CD14-positive monocyte (primary cell): Measurements from ENCODE around the gene RIT1. TPM values are rescaled to one million over a fixed set of nuclear protein-coding genes. Genes with fewer than 3 reads are reported as not detected.
"Not testable (repeated sequence)": the region's sequence is repeated elsewhere in the genome, so short reads cannot be mapped to it uniquely, and the experiment has no call there.

Experiments used
- DNase-seq, 3 donors: peaks; one replicate each; pipeline ENCODE4 v3.0.0-alpha.2; 2011 to 2022
- H2AFZ ChIP-seq: 2 replicates; pipeline ENCODE4 v1.6.0; 2012; ENCODE audit warnings: mild to moderate bottlenecking, low read depth, low read length, inconsistent platforms; ENCODE audit not compliant: insufficient read depth, poor library complexity, severe bottlenecking
- H3K27ac ChIP-seq, 2 donors: 1 replicate in 1 of 2; 2 replicates in 1 of 2; pipeline ENCODE4 v1.5.1; 2012 to 2013; ENCODE audit warnings: low read length in 2 of 2, control low read depth in 1 of 2, inconsistent platforms in 1 of 2, low read depth in 1 of 2, mild to moderate bottlenecking in 1 of 2
- H3K27me3 ChIP-seq, 2 donors: one replicate each; pipeline versions ENCODE4 v1.6.0 to v1.6.1; 2011 to 2013; ENCODE audit warnings: low read length in 2 of 2; ENCODE audit not compliant: control insufficient read depth in 2 of 2, insufficient read depth in 2 of 2
- H3K36me3 ChIP-seq, 2 donors: replicated peaks in 1 of 2; 1 replicate in 1 of 2; 2 replicates in 1 of 2; pipeline versions ENCODE4 v1.5.1 to v1.6.1; 2012 to 2013; ENCODE audit warnings: low read length in 2 of 2, control low read depth in 1 of 2, inconsistent platforms in 1 of 2, mild to moderate bottlenecking in 1 of 2; ENCODE audit not compliant: insufficient read depth in 2 of 2, control insufficient read depth in 1 of 2
- H3K4me1 ChIP-seq, 2 donors: 1 replicate in 1 of 2; 2 replicates in 1 of 2; pipeline versions ENCODE4 v1.5.1 to v1.6.1; 2012 to 2013; ENCODE audit warnings: low read length in 2 of 2, control low read depth in 1 of 2, inconsistent platforms in 1 of 2, mild to moderate bottlenecking in 1 of 2, moderate library complexity in 1 of 2; ENCODE audit not compliant: insufficient read depth in 2 of 2, control insufficient read depth in 1 of 2
- H3K4me2 ChIP-seq: replicated peaks from 2 replicates; pipeline ENCODE3; 2012; ENCODE audit warnings: low read length, moderate library complexity, mild to moderate bottlenecking; ENCODE audit not compliant: poor library complexity, severe bottlenecking; ENCODE audit errors: extremely low read depth
- H3K4me3 ChIP-seq, 3 experiments: fragments of 200-600 bp in 1 of 3; sonication (generic) in 1 of 3; replicated peaks in 1 of 3; 1 replicate in 2 of 3; 2 replicates in 1 of 3; pipeline ENCODE4 v1.5.1; 2011 to 2013; ENCODE audit warnings: low read length in 3 of 3, mild to moderate bottlenecking in 3 of 3, control low read depth in 2 of 3, low read depth in 2 of 3, inconsistent platforms in 1 of 3, moderate library complexity in 1 of 3
- H3K79me2 ChIP-seq: 2 replicates; pipeline ENCODE4 v1.6.0; 2012; ENCODE audit warnings: mild to moderate bottlenecking, control low read depth, inconsistent platforms, low read length, moderate library complexity; ENCODE audit not compliant: insufficient read depth
- H3K9ac ChIP-seq: 2 replicates; pipeline ENCODE4 v1.6.0; 2017; ENCODE audit warnings: low read length, mild to moderate bottlenecking; ENCODE audit not compliant: insufficient read depth, poor library complexity, severe bottlenecking
- H3K9me3 ChIP-seq, 2 donors: replicated peaks in 1 of 2; 1 replicate in 1 of 2; 2 replicates in 1 of 2; pipeline versions ENCODE4 v1.5.1 to v1.6.1; 2012 to 2013; ENCODE audit warnings: low read length in 2 of 2, control low read depth in 1 of 2; ENCODE audit not compliant: control insufficient read depth in 1 of 2, insufficient read depth in 1 of 2
- H4K20me1 ChIP-seq: 2 replicates; pipeline ENCODE4 v1.6.0; 2012; ENCODE audit warnings: mild to moderate bottlenecking, low read length, control low read depth, moderate library complexity; ENCODE audit not compliant: insufficient read depth
- H3K27ac Mint-ChIP-seq, 7 donors: one replicate each; pipeline ENCODE4 v1.8.0; 2020; ENCODE audit warnings: mild to moderate bottlenecking in 7 of 7, mixed read lengths in 7 of 7, moderate library complexity in 6 of 7, inconsistent platforms in 2 of 7
- H3K27me3 Mint-ChIP-seq, 3 donors: one replicate each; pipeline ENCODE4 v1.8.0; 2021 to 2022; ENCODE audit warnings: low read depth in 3 of 3, mild to moderate bottlenecking in 3 of 3, mixed read lengths in 3 of 3, moderate library complexity in 3 of 3, inconsistent platforms in 1 of 3
- H3K36me3 Mint-ChIP-seq, 2 donors: one replicate each; pipeline ENCODE4 v1.8.0; 2020; ENCODE audit warnings: mixed read lengths in 2 of 2, inconsistent platforms in 1 of 2, mild to moderate bottlenecking in 1 of 2
- H3K4me1 Mint-ChIP-seq: one replicate; pipeline ENCODE4 v1.8.0; 2020; ENCODE audit warnings: mild to moderate bottlenecking, mixed read lengths
- H3K4me3 Mint-ChIP-seq, 2 donors: one replicate each; pipeline ENCODE4 v1.8.0; 2020; ENCODE audit warnings: mild to moderate bottlenecking in 2 of 2, mixed read lengths in 2 of 2, moderate library complexity in 1 of 2
- H3K9me3 Mint-ChIP-seq, 7 donors: one replicate each; pipeline ENCODE4 v1.8.0; 2020 to 2022; ENCODE audit warnings: mixed read lengths in 7 of 7, mild to moderate bottlenecking in 6 of 7, moderate library complexity in 6 of 7, inconsistent platforms in 2 of 7
- WGBS: methylation state at CpG from one replicate; pipeline ENCODE4 v1.1.5; 2013; ENCODE audit warnings: missing lambda C conversion rate; ENCODE audit not compliant: insufficient coverage; 5-methylcytosine and 5-hydroxymethylcytosine counted together
- intact Hi-C, 2 donors: fragments of 100-400 bp; cut with micrococcal nuclease; formaldehyde crosslinking; loops; one replicate each; pipeline versions ENCODE4 v1.15.0 to v1.15.1; 2023
- polyA plus RNA-seq, 3 donors: library from polyadenylated mRNA; depleted of rRNA in 1 of 3; unstranded in 2 of 3; stranded (reverse) in 1 of 3; fragments of 300-500 nt in 2 of 3; fragments of >200 nt in 1 of 3; fragmentation: Illumina TruSeq in 2 of 3; gene quantifications; 1 replicate in 2 of 3; 2 replicates in 1 of 3; pipeline ENCODE4 v1.2.3, GENCODE V29; 2012 to 2021
- TF ChIP-seq, protein P1 (sequence below): fragments of 200-600 bp; IDR thresholded peaks from one replicate; pipeline ENCODE4 v1.8.0; 2022; ENCODE audit warnings: antibody characterized with exemption, mild to moderate bottlenecking

RIT1 gene
- polyA plus RNA-seq, 3 donors, result 57.2 to 76.8 (median 69.6) TPM

DNA sequence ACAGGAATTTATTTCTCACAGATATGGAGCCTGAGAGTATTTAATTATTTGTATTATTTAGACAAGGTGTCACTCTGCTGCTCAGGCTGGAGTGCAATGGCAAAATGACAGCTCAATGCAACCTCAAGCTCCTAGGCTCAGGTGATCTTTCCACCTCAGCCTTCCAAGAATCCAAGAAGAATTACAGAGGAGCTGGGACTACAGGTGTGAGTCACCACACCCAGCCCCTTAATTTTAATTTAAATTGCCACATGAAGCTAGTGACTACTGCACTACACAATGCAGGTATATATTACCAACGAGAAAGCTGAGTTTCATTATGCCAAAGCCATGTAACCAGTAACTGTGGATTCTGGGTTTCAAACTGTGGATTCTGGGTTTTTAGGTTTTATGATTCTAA is 20.9 kb upstream of the RIT1 start:
- TF ChIP-seq, protein P1, sequence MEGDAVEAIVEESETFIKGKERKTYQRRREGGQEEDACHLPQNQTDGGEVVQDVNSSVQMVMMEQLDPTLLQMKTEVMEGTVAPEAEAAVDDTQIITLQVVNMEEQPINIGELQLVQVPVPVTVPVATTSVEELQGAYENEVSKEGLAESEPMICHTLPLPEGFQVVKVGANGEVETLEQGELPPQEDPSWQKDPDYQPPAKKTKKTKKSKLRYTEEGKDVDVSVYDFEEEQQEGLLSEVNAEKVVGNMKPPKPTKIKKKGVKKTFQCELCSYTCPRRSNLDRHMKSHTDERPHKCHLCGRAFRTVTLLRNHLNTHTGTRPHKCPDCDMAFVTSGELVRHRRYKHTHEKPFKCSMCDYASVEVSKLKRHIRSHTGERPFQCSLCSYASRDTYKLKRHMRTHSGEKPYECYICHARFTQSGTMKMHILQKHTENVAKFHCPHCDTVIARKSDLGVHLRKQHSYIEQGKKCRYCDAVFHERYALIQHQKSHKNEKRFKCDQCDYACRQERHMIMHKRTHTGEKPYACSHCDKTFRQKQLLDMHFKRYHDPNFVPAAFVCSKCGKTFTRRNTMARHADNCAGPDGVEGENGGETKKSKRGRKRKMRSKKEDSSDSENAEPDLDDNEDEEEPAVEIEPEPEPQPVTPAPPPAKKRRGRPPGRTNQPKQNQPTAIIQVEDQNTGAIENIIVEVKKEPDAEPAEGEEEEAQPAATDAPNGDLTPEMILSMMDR, result no peak
- Histone ChIP-seq H3K36me3 (peaks cover 49 to 52% of the 10 kb centered on the region in 2 donors), H3K27me3 (no peaks in the 10 kb centered on the region), H3K27ac (peak overlapping the region in 1 of 2 donors; percentile 11), H2AFZ (no peak overlapping the region), H3K9me3 (no peaks in the 10 kb centered on the region), H3K4me3 (no peak overlapping the region), H3K4me2 (no peak overlapping the region), H3K9ac (no peak overlapping the region), H3K79me2 (peaks cover 57% of the 10 kb centered on the region), H4K20me1 (peaks cover 51% of the 10 kb centered on the region), H3K4me1 (peaks cover 18 to 38% of the 10 kb centered on the region in 2 donors)
- DNase-seq, result no peak
- H3K27me3 Mint-ChIP-seq, result no peaks in the 10 kb centered on the region
- H3K4me1 Mint-ChIP-seq, result peaks cover 20% of the 10 kb centered on the region
- intact Hi-C loops, result loop anchor here (5.0 kb wide), 2 partner anchors 120 to 135 kb away; partner anchors contain the start of genes LAMTOR2 (in 1 of the 2) and UBQLN4 (in 1 of the 2)
- peaks cover 47 to 59% of the 10 kb centered on the region in 2 donors for H3K36me3 Mint-ChIP-seq
- H3K4me3 Mint-ChIP-seq, result no peak overlapping the region
- no peak overlapping the region for H3K27ac Mint-ChIP-seq
- no CpG with 5 or more reads among the region's 1 CpG for WGBS
- H3K9me3 Mint-ChIP-seq, result no peaks in the 10 kb centered on the region

DNA sequence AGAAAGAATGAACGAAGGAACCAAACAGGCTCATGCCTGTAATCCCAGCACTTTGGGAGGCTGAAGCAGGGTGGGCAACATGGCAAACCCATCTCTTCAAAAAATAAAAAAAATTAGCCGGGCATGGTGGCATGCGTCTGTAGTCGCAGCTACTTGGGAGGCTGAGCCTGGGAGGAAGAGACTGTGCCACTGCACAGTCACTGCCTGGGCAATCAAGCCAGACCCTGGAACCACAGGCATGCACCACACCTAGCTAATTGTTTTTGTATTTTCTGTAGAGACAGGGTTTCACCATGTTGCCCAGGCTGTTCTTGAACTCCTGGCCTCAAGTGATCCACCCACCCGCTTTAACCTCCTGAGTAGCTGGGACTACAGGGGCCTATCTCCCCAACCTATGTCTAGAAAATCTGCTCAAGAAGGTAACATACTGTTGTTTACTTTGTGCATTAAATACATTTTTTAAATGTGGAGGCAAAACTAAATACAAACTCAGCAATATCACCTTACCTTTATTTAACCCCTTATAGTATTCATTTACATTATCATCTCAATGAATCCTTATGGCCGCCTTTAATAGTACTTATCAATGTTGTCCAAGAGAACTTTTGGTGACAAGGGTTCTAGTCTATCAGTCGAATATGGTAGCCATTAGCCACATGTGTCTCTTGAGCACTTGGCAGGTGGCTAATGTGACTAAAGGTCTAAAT is 20.3 kb upstream of the RIT1 start:
- Mint-ChIP-seq H3K9me3 (no peaks in the 10 kb centered on the region), H3K27ac (peak overlapping the region in 3 of 7 donors; percentile 65 to 83 (median 78)), H3K4me3 (no peak overlapping the region), H3K36me3 (peaks cover 53 to 65% of the 10 kb centered on the region in 2 donors), H3K27me3 (no peaks in the 10 kb centered on the region), H3K4me1 (peaks cover 20% of the 10 kb centered on the region)
- Histone ChIP-seq H2AFZ (no peak overlapping the region), H3K9ac (no peak overlapping the region), H3K36me3 (peaks cover 55 to 58% of the 10 kb centered on the region in 2 donors), H3K4me2 (no peak overlapping the region), H4K20me1 (peaks cover 57% of the 10 kb centered on the region), H3K4me1 (peaks cover 18 to 38% of the 10 kb centered on the region in 2 donors), H3K79me2 (peaks cover 63% of the 10 kb centered on the region), H3K27me3 (no peaks in the 10 kb centered on the region), H3K27ac (peak overlapping the region in 1 of 2 donors; percentile 11), H3K9me3 (no peaks in the 10 kb centered on the region), H3K4me3 (no peak overlapping the region)
- intact Hi-C loops, result loop anchor here (5.0 kb wide), 2 partner anchors 121 to 136 kb away; partner anchors contain the start of genes LAMTOR2 (in 1 of the 2) and UBQLN4 (in 1 of the 2)
- TF ChIP-seq, protein P1, result no peak
- 89% methylated on average over 5 of the region's 7 CpGs for WGBS
- no peak for DNase-seq

DNA sequence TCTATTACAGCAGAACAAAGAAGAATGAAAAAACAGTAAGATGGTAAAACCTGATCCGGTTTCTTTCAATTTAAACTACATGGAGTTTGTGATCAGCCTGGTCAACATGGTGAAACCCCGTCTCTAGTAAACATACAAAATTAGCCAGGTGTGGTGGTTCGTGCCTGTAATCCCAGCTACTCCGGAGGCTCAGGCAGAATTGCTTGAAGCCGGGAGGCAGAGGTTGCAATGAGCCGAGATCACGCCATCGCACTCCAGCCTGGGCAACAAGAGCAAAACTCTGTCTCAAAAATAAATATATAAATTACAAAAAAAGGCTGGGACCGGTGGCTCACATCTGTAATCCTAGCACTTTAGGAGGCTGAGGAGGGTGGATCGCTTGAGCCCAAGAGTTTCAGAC is 19.6 kb upstream of the RIT1 start:
- Mint-ChIP-seq H3K27ac (peak overlapping the region in 2 of 7 donors; percentile 65 to 78), H3K4me1 (peaks cover 20% of the 10 kb centered on the region), H3K36me3 (peaks cover 60 to 73% of the 10 kb centered on the region in 2 donors)
- H3K27ac ChIP-seq, result peak overlapping the region in 1 of 2 donors; percentile 48
- intact Hi-C loops, result loop anchor here (5.0 kb wide), 2 partner anchors 122 to 137 kb away; partner anchors contain the start of genes LAMTOR2 (in 1 of the 2) and UBQLN4 (in 1 of the 2)
- not testable (repeated sequence) for H2AFZ ChIP-seq, DNase-seq, H3K9ac ChIP-seq, H3K4me3 ChIP-seq, H3K27me3 ChIP-seq, H3K4me2 ChIP-seq, H3K9me3 Mint-ChIP-seq, H3K9me3 ChIP-seq, H3K4me3 Mint-ChIP-seq, H3K27me3 Mint-ChIP-seq
- peaks cover 18 to 38% of the 10 kb centered on the region in 2 donors for H3K4me1 ChIP-seq
- H4K20me1 ChIP-seq, result peaks cover 64% of the 10 kb centered on the region
- peaks cover 62 to 66% of the 10 kb centered on the region in 2 donors for H3K36me3 ChIP-seq
- 100% methylated on average over 2 of the region's 10 CpGs for WGBS
- peaks cover 70% of the 10 kb centered on the region for H3K79me2 ChIP-seq
